ENCODE measurements around the gene ZSCAN23.

- TF ChIP-seq, protein P1, sequence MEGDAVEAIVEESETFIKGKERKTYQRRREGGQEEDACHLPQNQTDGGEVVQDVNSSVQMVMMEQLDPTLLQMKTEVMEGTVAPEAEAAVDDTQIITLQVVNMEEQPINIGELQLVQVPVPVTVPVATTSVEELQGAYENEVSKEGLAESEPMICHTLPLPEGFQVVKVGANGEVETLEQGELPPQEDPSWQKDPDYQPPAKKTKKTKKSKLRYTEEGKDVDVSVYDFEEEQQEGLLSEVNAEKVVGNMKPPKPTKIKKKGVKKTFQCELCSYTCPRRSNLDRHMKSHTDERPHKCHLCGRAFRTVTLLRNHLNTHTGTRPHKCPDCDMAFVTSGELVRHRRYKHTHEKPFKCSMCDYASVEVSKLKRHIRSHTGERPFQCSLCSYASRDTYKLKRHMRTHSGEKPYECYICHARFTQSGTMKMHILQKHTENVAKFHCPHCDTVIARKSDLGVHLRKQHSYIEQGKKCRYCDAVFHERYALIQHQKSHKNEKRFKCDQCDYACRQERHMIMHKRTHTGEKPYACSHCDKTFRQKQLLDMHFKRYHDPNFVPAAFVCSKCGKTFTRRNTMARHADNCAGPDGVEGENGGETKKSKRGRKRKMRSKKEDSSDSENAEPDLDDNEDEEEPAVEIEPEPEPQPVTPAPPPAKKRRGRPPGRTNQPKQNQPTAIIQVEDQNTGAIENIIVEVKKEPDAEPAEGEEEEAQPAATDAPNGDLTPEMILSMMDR (IDR thresholded peaks at IDR 0.05): no peak
- no peak for TF ChIP-seq ZFX (IDR thresholded peaks at IDR 0.05; ENCODE audit: borderline replicate concordance)
Measured at GRCh38 chr6:28486533-28486932, 43.2 kb upstream of the ZSCAN23 start.
